DMS79 (cell line): ENCODE data around the gene BBC3.

ENCODE experiments used
- DNase-seq: peaks from one replicate; lab custom pipeline; 2025; lab: John Stamatoyannopoulos, UW

The BBC3 gene

DNA sequence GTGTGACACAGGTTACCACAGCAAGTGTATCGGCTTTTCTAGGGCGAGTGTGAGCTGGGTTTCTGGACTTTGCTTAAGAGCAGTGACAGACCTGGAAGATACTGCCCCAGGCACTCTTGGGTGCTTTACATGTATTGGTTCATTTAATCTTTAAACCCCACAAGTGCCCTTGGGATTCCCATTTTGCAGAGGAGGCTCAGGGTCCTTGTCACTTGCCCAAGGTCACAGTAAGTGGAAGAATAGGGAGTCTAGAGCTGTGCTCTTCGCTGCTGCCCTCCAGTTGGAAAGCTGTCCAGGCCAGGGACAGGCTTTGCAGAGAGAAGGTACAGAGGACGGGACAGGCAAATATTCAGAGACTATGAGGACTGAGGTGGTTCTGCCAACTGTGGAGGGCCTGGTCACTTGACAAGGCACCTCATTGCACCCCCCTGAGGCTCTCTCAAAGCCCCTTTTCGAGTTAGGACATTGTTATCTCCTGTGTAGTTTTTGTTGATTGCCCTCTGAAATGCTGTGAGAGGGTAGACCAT, 42.4 kb downstream of the BBC3 start:
- DNase-seq = no peak

DNA sequence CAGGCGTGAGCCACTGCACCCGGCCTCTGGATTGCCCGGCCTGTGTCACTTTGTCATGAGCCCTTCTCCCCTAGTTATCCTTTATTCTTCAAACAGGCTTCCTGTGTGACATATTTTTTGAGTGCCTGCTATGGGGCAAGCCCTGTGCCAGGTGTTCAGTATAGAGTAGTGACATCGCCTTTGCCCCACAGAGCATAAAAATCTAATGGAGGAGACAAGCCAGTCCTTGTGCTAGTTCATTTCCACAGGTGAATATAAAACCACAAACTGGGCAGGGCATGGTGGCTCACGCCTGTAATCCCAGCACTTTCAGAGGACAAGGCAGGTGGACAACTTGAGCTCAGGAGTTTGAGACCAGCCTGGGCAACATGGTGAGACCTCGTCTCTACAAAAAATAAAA, 43.2 kb downstream of the BBC3 start:
- no peak for DNase-seq

DNA sequence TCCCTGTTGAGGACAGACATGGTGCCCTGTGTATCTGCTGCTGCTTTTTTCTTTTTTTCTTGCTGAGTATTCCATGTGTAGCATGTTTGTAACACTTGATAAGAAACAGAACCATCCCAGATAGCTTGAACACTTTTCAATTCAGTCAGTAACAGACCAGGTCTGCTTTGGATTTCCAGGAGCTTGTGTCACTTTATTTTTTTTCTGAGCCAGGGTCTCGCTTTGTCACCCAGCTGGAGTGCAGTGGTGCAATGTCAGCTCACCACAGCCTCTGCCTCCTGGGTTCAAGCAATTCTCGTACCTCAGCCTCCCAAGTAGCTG, 43.7 kb downstream of the BBC3 start:
- DNase-seq = no peak

DNA sequence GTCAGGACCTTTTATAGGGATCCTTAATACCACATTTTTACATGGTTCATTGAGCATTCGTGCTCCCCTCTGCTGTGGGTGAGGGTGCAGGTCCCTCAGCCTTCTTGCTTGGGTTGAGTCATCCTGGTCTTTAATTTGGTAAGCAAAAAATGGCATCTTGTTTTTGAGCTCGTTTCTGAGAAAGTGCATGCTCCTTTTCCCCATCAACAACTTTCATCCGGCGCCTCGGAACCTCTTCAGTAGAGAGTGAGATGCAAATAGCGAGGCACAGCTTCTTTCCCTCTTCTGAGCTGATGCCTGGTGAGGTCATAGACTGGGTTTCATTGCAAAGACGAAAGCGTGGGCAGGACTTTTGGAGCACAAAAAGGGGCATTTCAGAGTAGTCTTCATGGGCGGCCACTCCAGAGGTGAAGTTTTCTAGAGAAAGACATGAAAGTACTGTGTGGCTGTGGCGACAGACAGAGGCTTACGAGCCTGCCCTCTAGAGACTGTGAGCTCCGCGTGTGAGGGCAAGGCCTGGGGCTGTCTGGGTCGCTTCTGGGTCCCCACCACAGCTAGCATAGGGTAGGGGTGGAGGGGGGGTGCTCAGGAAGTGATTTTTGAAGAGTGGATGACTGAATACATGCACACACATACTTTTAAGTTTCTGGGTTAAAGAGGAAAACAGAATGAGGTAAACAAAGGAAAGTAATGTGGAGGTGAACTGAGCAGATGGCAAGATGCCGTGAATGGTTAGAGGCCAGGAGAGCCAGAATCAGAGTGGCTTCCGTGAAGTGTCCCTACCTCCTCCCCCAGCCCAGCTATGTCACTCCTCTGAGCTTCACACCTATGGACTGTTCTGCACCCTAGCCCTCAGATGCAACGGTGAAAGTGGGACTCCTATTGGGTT, 44.3 kb downstream of the BBC3 start:
- no peak for DNase-seq

DNA sequence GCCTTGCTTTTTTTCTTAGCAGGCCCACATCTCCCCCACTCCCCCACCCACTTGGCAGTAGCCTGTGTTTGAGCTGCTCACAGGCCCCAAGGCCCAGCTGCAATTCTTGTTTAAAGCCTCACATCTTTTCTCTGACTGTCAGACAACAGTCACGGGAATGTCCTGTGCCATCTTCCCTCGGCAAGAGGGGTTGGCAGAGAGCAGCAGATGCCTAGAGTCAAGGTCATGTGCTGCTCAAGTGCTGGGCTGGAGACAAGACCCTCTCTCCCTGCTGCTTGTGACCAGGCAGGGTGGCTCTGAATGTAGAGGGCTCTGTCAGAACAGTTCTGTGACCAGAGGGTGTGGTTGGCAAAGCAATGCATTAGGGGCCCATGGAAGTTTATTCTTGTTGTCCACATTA, 47.4 kb downstream of the BBC3 start:
- no peak for DNase-seq

DNA sequence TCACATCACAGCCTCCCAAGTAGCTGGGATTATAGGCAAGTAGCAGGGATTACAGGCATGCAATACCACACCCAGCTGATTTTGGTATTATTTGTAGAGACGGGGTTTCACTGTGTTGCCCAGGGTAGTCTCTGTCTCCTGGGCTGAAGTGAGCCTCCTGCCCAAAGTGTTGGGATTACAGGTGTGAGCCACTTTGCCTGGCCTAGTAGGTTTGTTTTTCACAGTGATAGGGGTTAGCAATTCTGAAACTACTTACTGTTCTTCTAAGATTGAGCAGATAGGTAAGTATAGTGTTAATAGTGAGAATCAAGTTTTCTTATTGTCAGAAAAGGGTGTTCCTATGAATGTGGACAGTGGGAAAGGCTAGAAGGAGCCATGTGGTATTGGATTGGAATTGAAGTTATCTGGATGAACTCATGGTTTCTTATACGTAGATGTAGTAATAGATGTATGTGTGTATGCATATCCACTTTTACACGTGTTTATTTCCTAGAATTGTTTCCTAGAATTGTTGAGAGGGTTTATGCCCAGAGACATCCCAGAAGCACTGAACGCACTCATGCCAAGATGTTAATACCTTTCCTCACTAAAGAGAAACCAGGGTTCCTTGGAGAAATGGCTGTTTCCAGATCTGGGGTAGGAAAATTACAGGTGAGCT, 51.2 kb downstream of the BBC3 start:
- DNase-seq = no peak

DNA sequence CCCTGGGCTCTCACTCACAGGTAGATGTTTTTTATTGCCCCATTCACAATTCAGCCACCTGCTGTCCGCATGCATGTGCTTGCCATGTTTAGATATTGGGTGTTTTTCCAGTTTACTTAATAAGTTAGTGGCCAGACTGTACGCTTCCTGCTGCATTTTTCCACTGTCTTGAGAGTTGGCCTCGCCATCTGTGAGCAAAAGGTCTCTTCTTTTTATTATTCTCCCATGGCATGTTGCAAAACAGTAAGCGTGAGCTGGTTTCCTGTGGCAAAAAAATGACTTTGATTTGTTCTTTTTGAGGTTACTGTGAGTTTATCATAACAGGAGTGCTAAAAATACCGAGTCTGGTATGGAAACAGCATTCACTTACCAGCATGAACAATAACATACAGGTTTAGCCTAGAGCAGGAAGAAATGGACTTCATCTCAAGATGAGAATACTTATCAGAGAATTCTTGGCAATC, 54.3 kb downstream of the BBC3 start:
- DNase-seq = no peak

DNA sequence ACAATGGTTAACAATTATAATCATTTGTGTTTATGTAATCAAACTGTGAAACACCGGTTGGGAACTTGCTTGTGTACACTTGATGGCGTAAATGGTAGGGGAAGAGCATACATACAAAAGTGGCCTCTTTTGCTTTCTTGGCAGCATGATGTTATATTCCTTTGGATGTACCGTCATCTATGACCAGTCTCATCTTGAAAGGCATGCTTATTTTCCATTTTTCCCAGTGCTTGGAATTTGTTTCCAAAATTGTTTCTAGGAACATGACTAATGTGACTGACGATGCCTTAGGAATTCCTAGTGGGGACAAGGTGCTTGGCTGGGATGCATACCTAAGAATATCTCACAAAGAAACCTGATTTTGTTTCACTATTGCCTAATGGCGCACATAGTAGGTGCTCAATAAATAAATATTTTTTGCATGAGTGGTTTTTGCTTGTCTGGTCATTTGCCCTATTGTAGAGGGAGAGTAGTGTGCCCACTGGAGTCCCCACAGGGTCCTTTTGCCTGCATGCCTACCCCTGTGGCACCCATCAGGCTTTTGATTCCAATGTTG, 54.9 kb downstream of the BBC3 start:
- no peak for DNase-seq

DNA sequence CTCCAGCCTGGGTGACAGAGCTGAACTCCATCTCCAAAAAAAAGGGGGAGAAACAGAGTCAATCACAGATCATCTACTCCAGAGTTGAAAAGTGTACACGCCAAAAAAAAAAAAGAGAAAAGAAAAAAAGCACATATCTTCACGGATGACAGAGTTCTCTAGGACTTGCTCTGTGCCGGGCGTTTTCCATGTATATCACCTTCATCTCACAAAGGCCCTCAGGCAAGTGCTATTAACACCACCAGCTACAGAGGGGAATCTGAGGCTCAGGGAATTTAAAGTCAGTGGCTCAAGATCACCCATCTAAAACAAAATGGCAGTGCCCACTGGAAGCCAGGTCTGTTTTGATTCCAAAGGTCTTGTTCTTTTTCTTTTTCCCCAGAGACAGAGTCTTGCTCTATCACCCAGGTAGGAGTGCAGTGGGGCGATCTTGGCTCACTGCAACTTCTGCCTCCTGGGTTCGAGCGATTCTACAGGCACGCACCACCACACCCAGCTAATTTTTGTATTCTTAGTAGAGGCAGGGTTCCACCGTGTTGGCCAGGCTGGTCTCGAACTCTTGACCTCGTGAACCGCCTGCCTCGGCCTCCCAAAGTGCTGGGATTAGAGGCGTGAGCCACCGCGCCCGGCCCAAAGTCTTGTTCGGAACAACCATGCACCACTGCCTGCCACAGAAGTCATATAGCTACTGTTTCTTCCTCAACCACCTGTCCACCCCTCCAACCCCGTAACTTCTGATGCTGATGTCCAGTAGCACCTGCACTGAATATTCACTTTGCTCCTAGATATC, 58.1 kb downstream of the BBC3 start:
- peak; percentile 3 for DNase-seq
